Activated gamma-delta T cell (primary cell): ENCODE results near the gene ADCY10.
"Not testable (repeated sequence)": the region's sequence is repeated elsewhere in the genome, so short reads cannot be mapped to it uniquely, and the experiment has no call there.

Experiments used
- DNase-seq: peaks from one replicate; lab custom pipeline; 2025; lab: John Stamatoyannopoulos, UW

Gene ADCY10

DNA sequence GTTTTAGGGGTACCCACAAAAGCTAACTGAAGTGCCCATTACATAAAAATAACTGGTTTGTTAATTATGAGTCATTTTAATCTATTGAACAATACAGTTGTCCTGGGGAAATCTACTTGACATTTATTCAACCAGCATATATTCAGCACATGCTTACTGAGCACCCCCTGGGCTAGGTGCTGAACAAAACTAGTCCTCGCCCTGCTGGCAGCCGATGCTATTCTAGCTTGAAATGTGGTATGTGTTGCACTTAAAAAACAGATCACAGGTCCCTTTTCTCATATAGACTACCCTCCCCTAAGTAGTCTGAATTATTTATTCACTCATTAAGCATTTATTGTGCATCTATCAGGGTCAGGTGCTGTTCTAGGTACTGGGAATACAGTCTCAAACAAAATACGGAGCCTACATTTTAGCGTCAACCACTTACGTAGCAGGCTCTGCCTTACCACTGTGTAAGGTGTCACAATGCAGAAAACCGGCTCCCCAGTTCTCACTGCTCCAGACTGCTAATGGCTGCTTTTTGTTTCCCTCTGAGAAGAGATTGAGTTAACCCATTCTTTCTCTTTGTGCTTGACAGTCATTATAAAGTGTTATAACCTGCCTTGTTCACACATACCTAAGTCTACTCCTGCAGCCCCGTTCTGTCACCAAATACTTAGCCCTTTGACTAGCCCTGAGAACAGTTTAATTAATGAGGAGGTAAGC lies 57.1 kb downstream of the ADCY10 start:
- no peak for DNase-seq

DNA sequence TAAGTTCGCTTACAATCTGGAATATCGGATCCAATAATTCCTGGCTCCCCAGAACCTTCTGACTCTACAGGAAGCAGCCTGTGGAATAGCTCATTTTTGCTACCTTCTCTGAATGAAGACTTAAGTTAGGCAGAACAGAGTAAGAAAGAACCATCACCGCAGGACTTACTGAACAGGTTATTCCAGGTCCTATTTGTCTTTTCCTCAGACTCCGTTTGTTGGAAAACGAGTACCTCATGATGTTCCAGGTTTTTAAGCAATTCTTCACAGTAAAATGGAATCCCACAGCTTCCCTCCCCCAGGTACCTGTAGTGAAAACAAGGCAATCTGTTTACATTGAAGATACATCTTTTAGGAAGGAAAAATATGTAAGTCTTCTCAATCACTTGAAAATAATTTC lies 59.8 kb downstream of the ADCY10 start:
- DNase-seq, result no peak

DNA sequence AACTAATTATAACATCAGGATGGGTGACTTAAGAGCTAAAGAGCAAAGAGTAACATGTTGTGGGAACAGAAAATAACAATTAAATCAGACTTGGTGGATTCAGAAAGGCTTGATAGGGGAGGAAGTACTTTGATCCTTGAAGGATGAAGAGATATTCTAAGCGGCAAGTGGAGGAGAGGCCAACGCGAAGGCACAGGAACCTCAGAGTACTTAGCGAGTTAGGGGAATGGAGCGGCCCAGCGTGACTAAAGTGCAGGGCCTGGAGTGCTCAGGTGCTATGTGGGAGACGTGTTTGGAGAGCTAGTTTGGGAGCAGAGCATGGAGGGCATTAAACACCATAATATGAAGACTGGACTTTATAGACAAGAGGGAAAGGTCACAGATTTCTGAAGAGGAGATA lies 64.3 kb downstream of the ADCY10 start:
- DNase-seq, result no peak

DNA sequence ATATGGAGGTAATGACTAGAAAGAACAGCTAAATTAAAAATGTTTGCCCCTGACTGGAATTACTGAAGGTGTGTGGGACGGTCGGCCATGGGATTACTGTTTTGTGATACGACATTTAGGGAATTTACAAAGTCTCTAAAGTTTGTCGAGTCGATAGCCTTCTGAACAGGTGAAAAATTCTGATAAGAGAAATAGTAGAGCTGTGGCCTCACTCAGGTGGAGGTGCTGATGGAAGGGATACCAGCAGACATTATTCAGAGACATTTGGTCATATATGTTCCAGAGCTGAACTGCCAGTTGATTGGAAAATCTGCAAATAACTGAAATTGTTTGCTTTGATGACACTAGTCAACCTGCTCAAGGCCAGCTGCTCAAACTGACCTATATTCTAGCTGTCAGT lies 71.1 kb downstream of the ADCY10 start:
- no peak for DNase-seq

DNA sequence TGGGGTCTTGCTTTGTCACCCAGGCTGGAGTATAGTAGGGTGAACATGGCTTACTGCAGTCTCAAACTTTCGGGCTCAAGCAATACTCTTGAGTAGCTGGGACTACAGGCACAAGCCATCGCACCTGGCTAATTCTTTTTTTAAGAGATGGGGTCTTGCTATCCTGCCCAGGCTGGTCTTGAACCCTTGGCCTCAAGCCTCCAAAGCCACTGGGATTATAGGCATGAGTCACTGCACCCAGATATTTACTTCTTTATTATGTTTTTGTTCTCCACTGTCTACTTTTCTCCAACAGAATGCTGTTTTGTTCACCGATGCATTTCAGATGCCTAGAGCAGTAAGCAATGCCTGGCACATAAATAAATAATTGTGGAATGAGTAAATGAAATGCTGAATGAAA lies 72.4 kb downstream of the ADCY10 start:
- no peak for DNase-seq

DNA sequence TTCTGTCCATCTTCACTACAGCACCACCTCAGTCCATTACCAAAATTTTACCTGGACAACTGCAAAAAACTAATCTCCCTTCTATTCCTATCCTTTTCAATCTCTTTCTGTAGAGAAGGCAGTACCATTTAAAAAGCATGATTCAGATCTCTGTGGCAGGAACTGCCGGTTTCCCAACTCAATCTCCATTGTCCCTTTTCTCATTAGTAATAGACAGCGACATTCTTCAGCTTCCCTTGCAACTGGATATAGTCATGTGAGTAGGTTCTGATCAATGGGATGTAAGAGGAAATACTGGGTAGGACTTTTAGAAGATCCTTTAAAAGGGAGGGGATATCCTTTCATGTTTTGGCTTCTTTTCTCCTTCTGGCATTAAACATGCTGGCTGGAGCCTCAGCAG lies 74.9 kb downstream of the ADCY10 start:
- no peak for DNase-seq

DNA sequence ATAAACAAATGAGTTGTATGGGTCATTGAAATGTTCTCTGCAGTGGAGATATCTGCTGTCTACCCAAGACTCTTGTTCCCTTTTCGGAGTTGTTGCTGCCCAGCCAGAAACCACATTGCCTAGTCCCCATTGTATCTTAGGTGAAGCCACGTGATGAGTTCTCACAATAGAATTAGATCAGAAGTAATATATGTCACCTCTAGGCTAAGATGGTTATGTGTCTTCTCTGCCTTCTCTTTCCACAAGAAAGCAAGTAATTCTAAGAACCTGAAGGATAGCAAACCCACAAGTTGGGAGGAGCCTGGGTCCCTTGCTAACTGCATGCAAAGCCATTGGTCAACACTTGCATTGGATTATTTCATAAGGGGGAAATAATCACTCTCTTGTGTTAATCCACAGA lies 76.6 kb downstream of the ADCY10 start:
- no peak for DNase-seq

DNA sequence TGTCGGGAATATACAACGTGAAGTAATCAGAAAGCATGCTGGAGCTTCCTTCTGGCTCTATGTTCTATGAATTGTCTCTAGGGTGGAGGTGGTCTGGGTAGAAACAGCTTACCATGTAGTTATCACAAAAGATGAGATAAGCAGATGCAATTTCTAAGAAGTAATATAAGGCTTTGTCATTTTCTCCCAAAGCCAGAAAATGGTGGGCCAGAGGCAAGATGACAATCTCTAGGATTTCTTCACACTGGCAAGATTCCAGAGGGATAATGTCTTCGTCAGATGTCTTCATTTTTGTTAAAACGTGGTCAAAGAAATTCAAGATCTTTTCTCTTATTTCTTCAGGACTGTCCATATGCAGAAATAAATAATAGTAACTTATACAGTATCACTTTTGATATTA lies 77.7 kb downstream of the ADCY10 start:
- DNase-seq, result no peak

DNA sequence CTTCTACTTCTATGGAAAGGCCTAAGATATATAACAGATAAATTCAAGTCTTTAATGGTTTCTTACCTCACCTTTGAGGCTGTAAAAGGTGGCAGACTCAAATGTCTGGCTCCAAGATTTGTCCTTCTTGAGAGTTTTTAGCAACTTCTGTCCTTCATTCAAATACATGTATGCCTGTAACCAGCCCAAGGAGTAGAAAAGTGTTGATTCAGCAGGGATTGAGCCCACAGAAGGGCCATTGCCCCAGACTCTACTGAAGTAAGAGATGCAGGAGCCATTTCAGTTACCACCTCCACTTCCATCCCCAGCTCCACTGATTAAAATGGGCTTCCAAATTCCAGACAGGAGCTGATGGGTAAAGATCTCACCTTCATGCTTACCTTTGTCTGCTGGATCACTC lies 80.0 kb downstream of the ADCY10 start:
- DNase-seq, result no peak

DNA sequence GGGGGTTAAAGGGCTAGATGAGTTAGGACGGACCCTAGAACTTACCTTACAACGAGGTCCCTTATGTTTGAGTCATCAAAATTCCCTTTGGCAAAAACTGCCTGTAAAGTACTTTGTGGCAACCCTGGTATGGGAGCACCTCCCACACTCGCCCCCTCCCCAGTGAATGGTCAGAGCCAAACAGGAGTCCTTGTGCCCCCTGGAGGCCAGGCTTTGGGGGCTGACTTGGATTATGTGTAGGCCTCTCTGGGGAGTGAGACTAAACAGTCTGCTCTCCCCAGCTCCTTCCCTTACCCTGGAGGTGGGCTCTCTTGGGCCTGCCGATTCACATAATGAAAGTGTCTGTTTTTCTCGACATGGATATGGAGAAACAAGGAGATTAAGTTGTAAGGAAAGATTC lies 81.2 kb downstream of the ADCY10 start:
- no peak for DNase-seq

DNA sequence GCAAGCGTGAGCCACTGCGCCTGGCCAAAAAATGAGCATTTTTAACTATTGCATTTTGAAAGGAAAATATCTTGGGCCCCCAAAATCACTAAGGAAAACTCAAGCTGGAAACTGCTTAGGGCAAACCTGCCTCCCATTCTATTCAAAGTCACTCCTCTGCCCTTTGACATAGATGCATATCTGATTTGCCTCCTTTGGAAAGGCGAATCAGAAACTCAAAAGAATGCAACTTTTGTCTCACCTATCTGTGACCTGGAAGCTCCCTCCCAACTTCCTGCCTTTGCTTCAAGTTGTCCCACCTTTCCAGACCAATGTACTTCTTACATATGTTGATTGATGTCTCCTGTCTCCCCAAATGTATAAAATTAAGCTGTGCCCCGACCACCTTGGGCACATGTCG lies 83.3 kb downstream of the ADCY10 start:
- DNase-seq, result not testable (repeated sequence)

DNA sequence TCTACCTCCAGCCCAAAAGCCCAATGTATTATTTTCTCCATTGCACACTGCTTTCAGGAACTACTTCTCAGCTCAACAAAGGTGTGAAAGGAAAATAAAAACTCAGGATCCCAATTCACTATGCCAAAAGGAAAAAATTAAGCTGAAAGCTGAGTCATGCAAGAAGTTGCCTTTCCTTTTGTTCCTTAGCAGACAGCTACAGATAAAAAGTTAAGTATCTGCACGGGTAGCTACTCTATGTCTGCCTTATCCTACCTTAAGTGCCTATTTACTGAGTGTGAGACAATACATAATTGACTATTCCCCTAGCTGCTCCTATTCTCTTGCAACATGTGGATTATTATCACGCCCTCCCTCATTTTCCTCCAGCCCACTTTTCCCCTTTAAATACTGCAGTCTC lies 84.1 kb downstream of the ADCY10 start:
- no peak for DNase-seq

DNA sequence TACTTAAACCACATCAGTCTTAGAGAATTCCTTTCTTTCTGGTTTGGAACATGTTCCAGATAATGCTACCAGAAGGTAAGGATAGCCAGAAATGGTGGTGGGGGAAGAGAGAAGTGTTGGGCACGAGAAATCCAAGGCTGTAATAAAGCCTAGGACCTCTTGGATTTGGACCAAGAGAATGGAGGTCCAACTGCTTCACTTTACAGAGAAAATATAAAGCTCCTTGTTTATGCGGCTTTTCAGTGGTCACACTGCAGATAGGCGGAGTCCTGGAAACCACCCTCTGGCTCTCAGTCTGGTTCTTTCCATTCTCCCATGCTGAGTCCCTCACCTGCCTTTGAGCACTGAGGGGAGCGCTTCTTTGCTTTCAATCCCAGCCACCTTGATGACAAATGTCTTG lies 87.8 kb downstream of the ADCY10 start:
- DNase-seq, result no peak

DNA sequence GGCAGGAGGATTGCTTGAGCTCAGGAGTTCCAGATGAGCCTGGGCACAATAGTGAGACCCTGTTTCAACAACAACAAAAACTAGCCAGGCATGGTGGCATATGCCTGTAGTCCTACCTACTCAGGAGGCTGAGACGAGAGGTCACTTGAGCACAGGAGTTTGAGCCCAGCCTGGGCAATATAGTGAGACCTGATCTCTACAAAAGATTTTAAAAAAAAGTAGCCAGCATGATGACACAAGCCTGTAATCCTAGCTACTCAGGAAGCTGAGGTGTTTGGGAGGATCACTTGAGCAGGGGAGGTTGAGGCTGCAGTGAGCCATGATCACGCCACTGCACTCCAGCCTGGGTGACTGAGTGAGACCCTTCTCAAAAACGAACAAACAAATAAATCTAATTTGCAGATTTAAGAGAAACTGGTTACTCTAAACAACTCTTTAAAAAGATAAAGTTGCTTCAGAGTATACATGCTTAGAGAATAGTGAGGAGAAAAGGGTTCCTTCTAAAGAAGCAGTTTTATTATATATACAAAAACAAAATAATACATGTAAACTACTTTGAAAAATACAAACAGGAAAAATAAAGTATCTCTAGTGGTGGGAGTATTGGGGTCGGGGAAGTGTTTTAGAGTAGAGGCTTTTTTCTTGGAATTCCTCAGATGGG lies 88.4 kb downstream of the ADCY10 start:
- no peak for DNase-seq

DNA sequence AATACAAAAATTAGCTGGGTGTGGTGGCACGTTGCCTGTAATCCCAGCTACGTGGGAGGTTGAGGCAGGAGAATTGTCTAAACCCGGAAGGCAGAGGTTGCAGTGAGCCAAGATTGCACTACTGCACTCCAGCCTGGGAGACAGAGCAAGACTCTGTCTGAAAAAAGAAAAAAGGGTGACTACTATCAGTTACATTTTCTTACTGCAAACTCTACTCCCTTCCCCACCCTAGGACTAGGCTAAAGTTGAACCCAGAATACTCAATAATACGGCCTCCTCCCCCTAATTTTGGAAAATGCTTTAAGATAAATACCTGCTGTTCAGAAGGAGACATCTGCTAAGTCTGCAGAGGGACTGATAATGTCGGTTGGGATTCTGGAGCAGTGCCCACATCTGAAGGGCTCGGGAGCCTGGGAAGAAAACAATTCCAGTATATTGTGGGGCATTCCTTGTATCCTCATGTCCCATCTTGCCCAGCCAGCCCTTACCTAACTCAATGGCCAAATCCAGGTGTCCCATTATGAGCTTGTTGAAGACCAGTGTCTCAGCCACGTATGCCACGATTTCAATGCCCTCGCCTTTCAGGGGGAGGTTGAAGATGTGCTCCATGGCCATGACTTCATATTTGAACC lies 89.7 kb downstream of the ADCY10 start:
- no peak for DNase-seq

DNA sequence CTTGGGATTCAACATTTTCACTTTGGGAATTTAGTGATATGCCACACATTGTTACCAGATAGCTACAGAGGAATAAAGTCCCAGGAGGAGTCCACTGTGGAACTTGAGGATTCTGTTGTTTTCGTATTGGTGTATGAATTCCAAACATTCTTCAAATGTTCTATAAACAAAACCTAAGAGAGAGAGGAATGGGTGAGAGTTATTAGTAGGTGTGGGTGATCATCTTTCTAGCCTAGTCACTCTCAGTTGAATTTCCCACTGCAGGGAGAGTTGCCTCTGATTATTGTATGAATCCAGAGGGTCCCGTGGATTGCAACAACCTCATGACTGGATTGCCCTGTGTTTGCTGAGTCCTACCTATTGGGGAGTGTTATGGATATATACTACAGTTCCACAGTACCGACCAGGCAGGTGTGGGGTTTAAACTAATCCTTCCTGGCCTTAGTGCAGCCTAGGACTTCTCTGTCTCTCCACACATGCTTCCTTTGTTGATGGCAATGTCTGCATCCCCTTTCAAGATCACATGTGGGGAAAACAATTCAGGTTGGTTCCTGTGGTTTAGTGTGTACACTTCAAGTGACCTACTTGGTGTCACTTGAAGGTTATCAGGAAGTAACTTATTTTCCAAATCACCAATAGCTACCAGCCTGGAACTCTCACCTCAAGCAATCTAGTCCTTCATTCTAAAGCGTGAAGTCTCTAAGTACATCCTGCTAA lies 91.8 kb downstream of the ADCY10 start:
- DNase-seq, result no peak

DNA sequence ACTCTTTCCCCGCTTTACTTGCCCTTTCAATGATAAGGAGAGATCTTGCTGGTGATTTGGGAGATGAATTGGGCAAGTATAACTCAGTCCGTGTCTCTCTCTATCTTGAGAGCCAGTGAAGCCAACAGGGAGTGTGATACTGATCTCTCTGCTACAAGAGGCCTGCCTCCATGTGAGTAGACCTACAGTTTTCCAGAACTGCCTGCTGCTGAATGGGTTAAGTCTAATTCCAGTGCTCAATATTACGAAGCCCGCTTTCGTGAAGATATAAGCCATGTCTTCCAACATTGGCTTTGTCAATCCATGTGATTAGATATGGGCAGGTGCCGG lies 92.6 kb downstream of the ADCY10 start:
- DNase-seq, result no peak

DNA sequence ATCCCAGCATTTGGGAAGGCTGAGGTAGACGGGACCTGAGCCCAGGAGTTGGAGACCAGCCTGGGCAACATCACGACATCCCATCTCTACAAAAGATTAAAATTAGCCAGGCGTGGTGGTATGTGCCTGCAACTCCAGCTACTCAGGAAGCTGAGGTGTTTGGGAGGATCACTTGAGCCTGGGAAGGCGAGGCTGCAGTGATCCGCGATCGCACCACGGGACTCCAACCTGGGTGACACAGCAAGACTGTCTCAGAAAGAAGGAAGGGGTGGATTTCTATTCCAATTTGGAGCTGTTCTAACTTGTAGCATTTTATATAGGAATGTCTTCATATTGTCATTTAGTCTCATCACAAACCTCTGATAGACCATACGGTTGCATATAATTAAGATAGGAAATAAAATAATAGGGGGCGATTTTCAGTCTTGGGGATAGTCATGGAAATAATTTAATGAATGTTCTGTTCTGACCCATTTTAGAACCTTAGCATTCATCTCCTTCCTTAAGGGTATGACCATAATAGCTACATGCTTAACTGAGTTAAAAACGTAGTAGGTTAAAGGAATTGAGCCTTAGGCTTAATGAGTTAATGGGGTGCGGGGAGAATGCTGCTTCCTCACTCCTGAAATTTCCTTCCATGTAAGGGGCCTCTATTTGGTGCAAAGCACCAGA lies 93.1 kb downstream of the ADCY10 start:
- DNase-seq, result no peak

DNA sequence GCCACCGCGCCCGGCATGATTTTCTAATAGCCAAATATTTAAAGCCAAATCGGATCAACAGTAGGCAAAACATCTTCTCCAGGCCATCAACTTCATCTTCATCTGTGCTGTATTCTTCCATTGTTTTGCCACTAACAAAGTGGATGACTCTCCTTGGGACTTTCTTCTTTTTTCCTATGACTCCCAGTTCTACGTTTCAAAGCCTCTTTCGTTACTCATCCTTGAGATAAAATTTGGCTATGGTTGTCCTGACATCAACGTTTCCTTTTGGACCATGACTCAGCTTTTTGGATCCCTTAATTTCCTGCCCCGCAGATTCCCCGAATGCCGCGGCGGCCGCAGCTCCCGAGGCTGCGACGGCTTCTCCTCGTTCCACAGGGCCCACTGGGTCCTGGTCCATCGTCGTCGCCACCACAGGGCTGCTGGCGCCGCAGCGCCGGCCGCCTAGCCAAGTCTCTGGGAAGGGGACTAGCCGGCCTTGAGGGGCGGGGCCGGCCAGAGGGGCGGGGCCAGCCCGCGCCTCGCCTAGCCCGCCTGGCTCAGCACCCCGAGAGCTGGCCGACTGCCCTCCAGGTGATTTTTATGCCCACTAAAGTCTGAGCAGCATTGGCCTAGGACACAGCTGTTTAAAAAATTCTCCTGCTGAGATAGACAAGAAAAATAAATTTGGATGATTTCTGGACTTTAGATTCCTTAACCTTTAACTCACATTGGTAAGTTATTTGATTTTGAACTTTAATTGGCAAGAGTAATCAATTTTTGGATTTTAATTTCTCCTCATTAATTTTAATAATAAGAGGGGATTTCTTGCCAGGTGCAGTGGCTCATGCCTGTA lies 93.9 kb downstream of the ADCY10 start:
- no peak for DNase-seq

DNA sequence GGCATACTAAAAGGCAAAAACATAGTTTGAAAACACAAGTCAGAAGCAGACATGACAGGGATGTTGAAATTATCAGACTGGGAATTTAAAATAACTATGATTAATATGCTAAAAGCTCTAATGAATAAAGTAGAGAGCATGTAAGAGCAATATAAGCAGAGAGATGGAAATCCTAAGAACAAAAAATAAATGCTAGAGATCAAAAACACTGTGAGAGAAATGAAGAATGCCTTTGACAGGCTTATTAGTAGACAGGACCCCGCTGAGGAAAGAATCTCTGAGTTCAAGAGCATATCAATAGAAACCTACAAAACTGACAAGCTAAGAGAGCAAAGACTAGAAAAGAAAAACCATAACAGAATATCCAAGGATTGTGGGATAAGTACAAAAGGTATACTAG lies 98.3 kb downstream of the ADCY10 start:
- no peak for DNase-seq

DNA sequence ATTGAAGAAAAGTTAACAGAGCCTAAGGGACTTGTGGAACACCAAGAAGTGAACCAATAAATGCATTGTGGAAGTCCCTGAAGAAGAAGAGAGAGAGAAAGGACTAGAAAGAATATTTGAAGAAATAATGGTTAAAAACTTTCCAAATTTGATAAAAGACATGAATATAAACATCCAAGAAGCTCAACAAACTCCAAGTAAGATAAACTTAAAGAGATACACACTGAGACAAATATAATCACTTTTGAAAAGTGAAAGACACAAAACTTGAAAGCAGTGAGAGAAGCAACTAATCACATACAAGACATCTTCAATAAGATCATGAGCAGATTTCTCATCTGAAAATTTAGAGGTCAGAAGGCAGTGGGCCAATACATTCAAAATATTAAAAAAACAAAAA lies 101.0 kb downstream of the ADCY10 start:
- DNase-seq, result no peak

DNA sequence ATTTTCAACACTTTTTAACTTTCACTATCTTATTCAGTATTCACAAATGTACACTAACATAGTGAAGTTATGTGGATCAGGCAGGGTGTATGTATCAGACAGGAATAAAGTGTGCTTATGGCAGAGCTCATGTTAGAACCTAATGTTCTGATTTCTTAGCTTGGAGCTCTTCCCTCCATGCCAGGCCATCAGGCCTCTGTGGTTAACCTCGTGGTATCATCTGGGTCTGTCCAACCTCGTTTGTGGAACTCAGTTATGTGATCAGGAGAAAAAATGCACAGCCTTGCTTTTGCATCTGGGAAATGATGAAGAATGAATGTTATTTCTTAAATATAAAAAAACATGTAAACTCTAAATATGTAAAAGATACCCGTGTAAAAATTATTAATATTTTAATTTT lies 105.2 kb downstream of the ADCY10 start:
- no peak for DNase-seq
